Fibroblast of lung (primary cell): ENCODE data around the gene SCN10A. TPM values are rescaled to one million over a fixed set of nuclear protein-coding genes. Genes with fewer than 3 reads are reported as not detected.

Source experiments
- DNase-seq, 2 donors: peaks; one replicate each; pipeline versions ENCODE4 v3.0.0 to v3.0.0-alpha.2; 2010; ENCODE audit warnings: low read depth in 2 of 2
- H2AFZ ChIP-seq: 2 replicates; pipeline ENCODE4 v1.5.1; 2012; ENCODE audit warnings: low read length, control low read depth, inconsistent platforms
- H3K27ac ChIP-seq: 2 replicates; pipeline ENCODE4 v1.5.1; 2011; ENCODE audit warnings: low read length, control low read depth; ENCODE audit not compliant: insufficient read depth
- H3K27me3 ChIP-seq: 2 replicates; pipeline ENCODE4 v1.5.1; 2011; ENCODE audit warnings: mild to moderate bottlenecking, low read length; ENCODE audit not compliant: control insufficient read depth, insufficient read depth
- H3K36me3 ChIP-seq: 2 replicates; pipeline ENCODE4 v1.5.1; 2011; ENCODE audit warnings: low read length; ENCODE audit not compliant: control insufficient read depth, insufficient read depth
- H3K4me1 ChIP-seq: 2 replicates; pipeline ENCODE4 v1.5.1; 2011; ENCODE audit warnings: low read length; ENCODE audit not compliant: control insufficient read depth, insufficient read depth; ENCODE audit errors: extremely low read depth
- H3K4me2 ChIP-seq: 2 replicates; pipeline ENCODE4 v1.5.1; 2011; ENCODE audit warnings: low read length, control low read depth; ENCODE audit not compliant: insufficient read depth; ENCODE audit errors: extremely low read depth
- H3K4me3 ChIP-seq, 4 experiments: fragments of 200-600 bp in 1 of 4; sonication (generic) in 1 of 4; replicated peaks in 1 of 4; 2 replicates each; pipeline ENCODE4 v1.5.1; 2011 to 2016; ENCODE audit warnings: low read length in 4 of 4, low read depth in 3 of 4, mild to moderate bottlenecking in 3 of 4, control low read depth in 2 of 4, inconsistent platforms in 1 of 4, mixed read lengths in 1 of 4; ENCODE audit not compliant: insufficient read depth in 1 of 4; ENCODE audit errors: control extremely low read depth in 1 of 4
- H3K79me2 ChIP-seq: 2 replicates; pipeline ENCODE4 v1.5.1; 2012; ENCODE audit warnings: mild to moderate bottlenecking, low read length, inconsistent platforms; ENCODE audit not compliant: control insufficient read depth, insufficient read depth
- H3K9ac ChIP-seq: 2 replicates; pipeline ENCODE4 v1.5.1; 2011; ENCODE audit warnings: mild to moderate bottlenecking, low read length, control low read depth; ENCODE audit not compliant: insufficient read depth
- H3K9me3 ChIP-seq: 2 replicates; pipeline ENCODE4 v1.5.1; 2012; ENCODE audit warnings: low read depth, low read length; ENCODE audit not compliant: control insufficient read depth, insufficient read depth
- H4K20me1 ChIP-seq: 2 replicates; pipeline ENCODE4 v1.5.1; 2011; ENCODE audit warnings: low read length; ENCODE audit not compliant: control insufficient read depth, insufficient read depth; ENCODE audit errors: extremely low read depth
- CTCF ChIP-seq, 2 donors: IDR thresholded peaks in 1 of 2; conservative IDR thresholded peaks in 1 of 2; 1 replicate in 1 of 2; 2 replicates in 1 of 2; pipeline ENCODE4 v1.5.1; 2011 to 2012; ENCODE audit warnings: low read length in 2 of 2, control low read depth in 1 of 2, inconsistent platforms in 1 of 2, low read depth in 1 of 2, mild to moderate bottlenecking in 1 of 2
- EZH2 ChIP-seq: IDR thresholded peaks from 2 replicates; pipeline ENCODE4 v1.5.1; 2012; ENCODE audit warnings: low read length, control low read depth, mild to moderate bottlenecking; ENCODE audit errors: missing control alignments
- polyA plus RNA-seq, 2 donors: library from polyadenylated mRNA; depleted of rRNA in 1 of 2; stranded (reverse) in 1 of 2; unstranded in 1 of 2; fragments of >200 nt; gene quantifications; 2 replicates each; pipeline ENCODE4 v1.2.1, GENCODE V29; 2011 to 2012; ENCODE audit warnings: missing spikeins in 1 of 2
- total RNA-seq: library from RNA; depleted of rRNA; stranded (reverse); fragments of >200 nt; gene quantifications from 2 replicates; pipeline ENCODE4 v1.2.1, GENCODE V29; 2014

The SCN10A gene
- total and polyA plus RNA-seq, 2 donors (not counting 1 experiment from before 2014, with no cell fraction given) = not detected

- Histone ChIP-seq H3K27me3 (no peaks in the 10 kb centered on the region), H3K36me3 (no peaks in the 10 kb centered on the region), H3K27ac (no peak overlapping the region), H3K4me2 (no peak overlapping the region), H4K20me1 (no peaks in the 10 kb centered on the region), H2AFZ (no peak overlapping the region), H3K4me1 (no peaks in the 10 kb centered on the region), H3K79me2 (no peaks in the 10 kb centered on the region), H3K9me3 (no peaks in the 10 kb centered on the region), H3K9ac (no peak overlapping the region), H3K4me3 (no peak overlapping the region)
- TF ChIP-seq CTCF (conservative IDR thresholded peaks at IDR 0.05 in 1 of 2, IDR thresholded peaks at IDR 0.05 in 1 of 2; ENCODE audit: low read depth in 1 of 2, low read length in 2 of 2) (no peak), EZH2 (no peak)
- no peak for DNase-seq
Observed at GRCh38 chr3:38757721-38758120, 58.3 kb downstream of the SCN10A start.

DNA sequence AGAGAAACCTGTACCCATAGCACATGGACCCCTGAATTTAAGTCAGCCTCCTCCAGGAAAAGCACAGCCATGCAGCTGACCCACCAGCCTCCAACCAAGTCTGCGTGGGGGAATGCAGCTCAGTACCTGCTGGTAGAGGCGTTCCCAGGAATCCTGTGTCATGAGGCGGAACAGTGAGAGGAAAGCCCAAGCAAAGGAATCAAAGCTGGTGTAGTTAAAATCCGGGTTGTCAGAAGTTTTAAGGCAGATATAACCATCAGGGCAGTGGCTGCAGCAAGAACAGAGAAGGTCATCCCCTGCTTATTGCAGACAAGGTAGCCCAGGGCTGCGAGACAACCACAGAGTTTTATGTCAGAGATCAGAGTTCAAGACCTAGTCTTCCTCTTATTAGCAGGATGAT is 59.1 kb downstream of the SCN10A start:
- Histone ChIP-seq H3K27me3 (no peaks in the 10 kb centered on the region), H3K27ac (no peak overlapping the region), H3K79me2 (no peaks in the 10 kb centered on the region), H3K4me2 (no peak overlapping the region), H3K9ac (no peak overlapping the region), H4K20me1 (no peaks in the 10 kb centered on the region), H3K36me3 (no peaks in the 10 kb centered on the region), H2AFZ (no peak overlapping the region), H3K4me3 (no peak overlapping the region), H3K4me1 (no peaks in the 10 kb centered on the region), H3K9me3 (no peaks in the 10 kb centered on the region)
- no peak for DNase-seq
- TF ChIP-seq EZH2 (no peak), CTCF (conservative IDR thresholded peaks at IDR 0.05 in 1 of 2, IDR thresholded peaks at IDR 0.05 in 1 of 2; ENCODE audit: low read depth in 1 of 2, low read length in 2 of 2) (no peak)

DNA sequence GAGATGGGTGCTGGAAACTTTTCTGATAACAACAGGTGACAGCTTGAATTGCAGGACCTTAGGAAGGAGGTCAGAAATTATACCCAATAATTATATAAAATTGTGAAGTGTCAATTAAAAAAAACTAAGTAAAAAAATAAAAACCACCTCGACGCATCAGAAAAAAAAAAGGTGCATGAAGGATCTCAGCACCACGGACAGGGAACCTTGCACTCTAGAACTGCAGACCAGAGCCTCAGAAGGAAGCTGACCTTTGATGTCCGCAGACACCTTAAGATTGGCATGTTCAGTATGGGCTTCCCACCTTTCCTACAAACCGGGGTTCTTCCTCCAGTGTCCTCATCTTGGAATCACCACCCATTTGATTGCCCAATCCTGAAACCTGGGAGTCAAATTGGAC is 60.9 kb downstream of the SCN10A start:
- no peaks in the 10 kb centered on the region for H3K79me2 ChIP-seq
- H3K36me3 ChIP-seq = no peaks in the 10 kb centered on the region
- no peak overlapping the region for H3K4me3 ChIP-seq
- no peak overlapping the region for H3K27ac ChIP-seq
- no peaks in the 10 kb centered on the region for H4K20me1 ChIP-seq
- no peaks in the 10 kb centered on the region for H3K27me3 ChIP-seq
- TF ChIP-seq CTCF (conservative IDR thresholded peaks at IDR 0.05 in 1 of 2, IDR thresholded peaks at IDR 0.05 in 1 of 2; ENCODE audit: low read depth in 1 of 2, low read length in 2 of 2) (no peak), EZH2 (no peak)
- H3K4me2 ChIP-seq = no peak overlapping the region
- H2AFZ ChIP-seq = no peak overlapping the region
- no peak for DNase-seq
- H3K4me1 ChIP-seq = no peaks in the 10 kb centered on the region
- no peaks in the 10 kb centered on the region for H3K9me3 ChIP-seq
- no peak overlapping the region for H3K9ac ChIP-seq
